A549 (cell line): ENCODE data around the gene ICAM2.

Experiments used
- CTCF ChIP-seq: fragments of >200 bp; sonication (Bioruptor Twin); formaldehyde crosslinking; IDR thresholded peaks from 3 replicates; pipeline ENCODE4 v1.5.1; 2016
- FOSB ChIP-seq: fragments of 250-450 bp; sonication (Bioruptor Pico); IDR thresholded peaks from 2 replicates; pipeline ENCODE4 v1.5.0; 2020; ENCODE audit warnings: mild to moderate bottlenecking, moderate library complexity
- GATA3 ChIP-seq: IDR thresholded peaks from 2 replicates; pipeline ENCODE4 v1.6.1; 2012; ENCODE audit warnings: borderline replicate concordance
- HDAC2 ChIP-seq: fragments of 200-600 bp; sonication (generic); IDR thresholded peaks from 2 replicates; pipeline ENCODE4 v1.6.1; 2016
- KDM1A ChIP-seq: fragments of 200-600 bp; sonication (generic); IDR thresholded peaks from 2 replicates; pipeline ENCODE4 v1.6.1; 2016; ENCODE audit warnings: low read depth, mild to moderate bottlenecking
- POLR2A ChIP-seq: IDR thresholded peaks from 2 replicates; pipeline ENCODE4 v1.6.1; 2012; ENCODE audit warnings: mild to moderate bottlenecking, low read length
- POLR2AphosphoS2 ChIP-seq: conservative IDR thresholded peaks from 2 replicates; pipeline ENCODE4 v1.6.1; 2012; ENCODE audit warnings: low read length, improper control_type of control experiment, inconsistent platforms
- RAD21 ChIP-seq, 2 experiments: fragments of >200 bp in 1 of 2; sonication (Bioruptor Twin) in 1 of 2; formaldehyde crosslinking in 1 of 2; IDR thresholded peaks in 1 of 2; conservative IDR thresholded peaks in 1 of 2; 2 replicates in 1 of 2; 3 replicates in 1 of 2; pipeline ENCODE4 v1.6.1; 2012 to 2018; ENCODE audit warnings: inconsistent platforms in 1 of 2
- REST ChIP-seq: fragments of 200-600 bp; sonication (generic); IDR thresholded peaks from 2 replicates; pipeline ENCODE4 v1.6.1; 2016; ENCODE audit warnings: antibody characterized with exemption, mild to moderate bottlenecking, moderate library complexity
- SREBF2 ChIP-seq: fragments of 450-650 bp; IDR thresholded peaks from 2 replicates; pipeline ENCODE4 v1.6.1; 2014; ENCODE audit warnings: mild to moderate bottlenecking, moderate library complexity
- TF ChIP-seq, protein P1 (sequence below): IDR thresholded peaks from 2 replicates; pipeline ENCODE4 v1.6.1; 2012

DNA sequence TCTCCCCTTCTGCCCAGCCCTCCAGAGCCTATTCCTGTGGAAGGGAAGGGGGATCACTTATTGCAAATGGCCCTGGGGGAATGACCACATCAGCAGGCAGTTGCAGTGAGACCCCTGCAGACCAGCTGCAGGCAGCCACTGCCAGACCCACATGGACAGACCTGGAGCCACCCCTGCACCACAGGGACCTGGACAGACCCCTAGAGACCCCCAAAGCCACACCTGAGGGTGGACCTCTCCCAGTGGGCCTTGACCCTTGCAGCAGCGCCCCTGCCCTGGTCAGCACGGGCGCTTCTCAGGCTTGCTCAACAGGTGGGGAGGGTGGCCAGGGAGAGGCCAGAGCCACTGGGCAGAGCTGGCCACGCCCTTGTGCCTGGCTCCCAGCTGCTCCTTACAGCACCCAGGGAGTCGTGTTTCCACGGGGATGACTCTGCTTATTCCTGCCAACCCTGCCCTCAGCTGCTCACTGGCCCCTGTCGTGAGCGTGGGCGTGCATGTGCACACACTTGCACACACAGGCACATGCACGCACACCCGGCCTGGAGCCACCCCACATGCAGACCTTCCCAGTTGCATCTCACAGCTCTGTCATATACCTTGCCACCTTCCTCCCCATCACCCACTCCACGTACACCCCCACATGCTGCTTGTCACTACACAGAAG lies 46.4 kb downstream of the ICAM2 start:
- TF ChIP-seq CTCF (no peak), GATA3 (no peak), REST (no peak), HDAC2 (no peak), KDM1A (no peak), POLR2AphosphoS2 (no peak), POLR2A (no peak), RAD21 (conservative IDR thresholded peaks at IDR 0.05 in 1 of 2, IDR thresholded peaks at IDR 0.05 in 1 of 2) (no peak), FOSB (CRISPR knock-in tag) (no peak), SREBF2 (no peak)
- TF ChIP-seq, protein P1, sequence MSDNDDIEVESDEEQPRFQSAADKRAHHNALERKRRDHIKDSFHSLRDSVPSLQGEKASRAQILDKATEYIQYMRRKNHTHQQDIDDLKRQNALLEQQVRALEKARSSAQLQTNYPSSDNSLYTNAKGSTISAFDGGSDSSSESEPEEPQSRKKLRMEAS: no peak
